CD14-positive monocyte (primary cell): ENCODE results near the gene GUCY2F. TPM values are rescaled to one million over a fixed set of nuclear protein-coding genes. Genes with fewer than 3 reads are reported as not detected.
A peak's percentile ranks its signal among the peaks of the same experiment; 100 is the strongest.

Experiments used
- DNase-seq, 3 donors: peaks; one replicate each; pipeline ENCODE4 v3.0.0-alpha.2; 2011 to 2022
- H2AFZ ChIP-seq: 2 replicates; pipeline ENCODE4 v1.6.0; 2012; ENCODE audit warnings: mild to moderate bottlenecking, low read depth, low read length, inconsistent platforms; ENCODE audit not compliant: insufficient read depth, poor library complexity, severe bottlenecking
- H3K27ac ChIP-seq, 2 donors: 1 replicate in 1 of 2; 2 replicates in 1 of 2; pipeline ENCODE4 v1.5.1; 2012 to 2013; ENCODE audit warnings: low read length in 2 of 2, control low read depth in 1 of 2, inconsistent platforms in 1 of 2, low read depth in 1 of 2, mild to moderate bottlenecking in 1 of 2
- H3K27me3 ChIP-seq, 2 donors: one replicate each; pipeline versions ENCODE4 v1.6.0 to v1.6.1; 2011 to 2013; ENCODE audit warnings: low read length in 2 of 2; ENCODE audit not compliant: control insufficient read depth in 2 of 2, insufficient read depth in 2 of 2
- H3K36me3 ChIP-seq, 2 donors: replicated peaks in 1 of 2; 1 replicate in 1 of 2; 2 replicates in 1 of 2; pipeline versions ENCODE4 v1.5.1 to v1.6.1; 2012 to 2013; ENCODE audit warnings: low read length in 2 of 2, control low read depth in 1 of 2, inconsistent platforms in 1 of 2, mild to moderate bottlenecking in 1 of 2; ENCODE audit not compliant: insufficient read depth in 2 of 2, control insufficient read depth in 1 of 2
- H3K4me1 ChIP-seq, 2 donors: 1 replicate in 1 of 2; 2 replicates in 1 of 2; pipeline versions ENCODE4 v1.5.1 to v1.6.1; 2012 to 2013; ENCODE audit warnings: low read length in 2 of 2, control low read depth in 1 of 2, inconsistent platforms in 1 of 2, mild to moderate bottlenecking in 1 of 2, moderate library complexity in 1 of 2; ENCODE audit not compliant: insufficient read depth in 2 of 2, control insufficient read depth in 1 of 2
- H3K4me2 ChIP-seq: replicated peaks from 2 replicates; pipeline ENCODE3; 2012; ENCODE audit warnings: low read length, moderate library complexity, mild to moderate bottlenecking; ENCODE audit not compliant: poor library complexity, severe bottlenecking; ENCODE audit errors: extremely low read depth
- H3K4me3 ChIP-seq, 3 experiments: fragments of 200-600 bp in 1 of 3; sonication (generic) in 1 of 3; replicated peaks in 1 of 3; 1 replicate in 2 of 3; 2 replicates in 1 of 3; pipeline ENCODE4 v1.5.1; 2011 to 2013; ENCODE audit warnings: low read length in 3 of 3, mild to moderate bottlenecking in 3 of 3, control low read depth in 2 of 3, low read depth in 2 of 3, inconsistent platforms in 1 of 3, moderate library complexity in 1 of 3
- H3K79me2 ChIP-seq: 2 replicates; pipeline ENCODE4 v1.6.0; 2012; ENCODE audit warnings: mild to moderate bottlenecking, control low read depth, inconsistent platforms, low read length, moderate library complexity; ENCODE audit not compliant: insufficient read depth
- H3K9ac ChIP-seq: 2 replicates; pipeline ENCODE4 v1.6.0; 2017; ENCODE audit warnings: low read length, mild to moderate bottlenecking; ENCODE audit not compliant: insufficient read depth, poor library complexity, severe bottlenecking
- H3K9me3 ChIP-seq, 2 donors: replicated peaks in 1 of 2; 1 replicate in 1 of 2; 2 replicates in 1 of 2; pipeline versions ENCODE4 v1.5.1 to v1.6.1; 2012 to 2013; ENCODE audit warnings: low read length in 2 of 2, control low read depth in 1 of 2; ENCODE audit not compliant: control insufficient read depth in 1 of 2, insufficient read depth in 1 of 2
- H4K20me1 ChIP-seq: 2 replicates; pipeline ENCODE4 v1.6.0; 2012; ENCODE audit warnings: mild to moderate bottlenecking, low read length, control low read depth, moderate library complexity; ENCODE audit not compliant: insufficient read depth
- H3K27ac Mint-ChIP-seq, 7 donors: one replicate each; pipeline ENCODE4 v1.8.0; 2020; ENCODE audit warnings: mild to moderate bottlenecking in 7 of 7, mixed read lengths in 7 of 7, moderate library complexity in 6 of 7, inconsistent platforms in 2 of 7
- H3K27me3 Mint-ChIP-seq, 3 donors: one replicate each; pipeline ENCODE4 v1.8.0; 2021 to 2022; ENCODE audit warnings: low read depth in 3 of 3, mild to moderate bottlenecking in 3 of 3, mixed read lengths in 3 of 3, moderate library complexity in 3 of 3, inconsistent platforms in 1 of 3
- H3K36me3 Mint-ChIP-seq, 2 donors: one replicate each; pipeline ENCODE4 v1.8.0; 2020; ENCODE audit warnings: mixed read lengths in 2 of 2, inconsistent platforms in 1 of 2, mild to moderate bottlenecking in 1 of 2
- H3K4me1 Mint-ChIP-seq: one replicate; pipeline ENCODE4 v1.8.0; 2020; ENCODE audit warnings: mild to moderate bottlenecking, mixed read lengths
- H3K4me3 Mint-ChIP-seq, 2 donors: one replicate each; pipeline ENCODE4 v1.8.0; 2020; ENCODE audit warnings: mild to moderate bottlenecking in 2 of 2, mixed read lengths in 2 of 2, moderate library complexity in 1 of 2
- H3K9me3 Mint-ChIP-seq, 7 donors: one replicate each; pipeline ENCODE4 v1.8.0; 2020 to 2022; ENCODE audit warnings: mixed read lengths in 7 of 7, mild to moderate bottlenecking in 6 of 7, moderate library complexity in 6 of 7, inconsistent platforms in 2 of 7
- WGBS: methylation state at CpG from one replicate; pipeline ENCODE4 v1.1.5; 2013; ENCODE audit warnings: missing lambda C conversion rate; ENCODE audit not compliant: insufficient coverage; 5-methylcytosine and 5-hydroxymethylcytosine counted together
- intact Hi-C, 2 donors: fragments of 100-400 bp; cut with micrococcal nuclease; formaldehyde crosslinking; loops; one replicate each; pipeline versions ENCODE4 v1.15.0 to v1.15.1; 2023
- polyA plus RNA-seq, 3 donors: library from polyadenylated mRNA; depleted of rRNA in 1 of 3; unstranded in 2 of 3; stranded (reverse) in 1 of 3; fragments of 300-500 nt in 2 of 3; fragments of >200 nt in 1 of 3; fragmentation: Illumina TruSeq in 2 of 3; gene quantifications; 1 replicate in 2 of 3; 2 replicates in 1 of 3; pipeline ENCODE4 v1.2.3, GENCODE V29; 2012 to 2021
- TF ChIP-seq, protein P1 (sequence below): fragments of 200-600 bp; IDR thresholded peaks from one replicate; pipeline ENCODE4 v1.8.0; 2022; ENCODE audit warnings: antibody characterized with exemption, mild to moderate bottlenecking

Gene GUCY2F
- polyA plus RNA-seq, 3 donors = not detected

DNA sequence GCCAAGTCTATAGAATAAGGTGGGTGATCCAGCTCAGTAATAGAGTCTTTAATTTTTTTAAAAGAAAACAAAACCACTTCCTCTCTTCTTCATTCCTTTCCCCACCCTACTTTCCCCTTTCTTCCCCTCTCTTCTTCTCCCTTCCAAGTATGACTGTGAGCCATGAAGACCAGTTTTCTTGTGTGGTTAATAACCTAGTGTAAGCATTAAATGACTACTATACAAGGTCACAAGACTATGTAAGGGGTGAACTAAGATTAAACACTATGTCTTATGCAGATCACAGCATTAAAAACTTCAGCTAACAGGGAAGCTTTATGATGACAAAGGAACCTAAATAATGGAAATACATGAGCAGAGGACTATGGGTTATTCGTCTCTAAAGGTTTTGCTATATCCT lies 135.4 kb downstream of the GUCY2F start:
- no CpG with 5 or more reads among the region's 1 CpG for WGBS
- H3K9me3 Mint-ChIP-seq = peaks cover 0 to 6% (median 0%) of the 10 kb centered on the region in 7 donors

GRCh38 chrX:109345856-109346255 lies 136.0 kb downstream of the GUCY2F start:
- Histone ChIP-seq H3K4me3 (no peak overlapping the region), H3K36me3 (no peaks in the 10 kb centered on the region), H3K4me2 (no peak overlapping the region), H2AFZ (no peak overlapping the region), H3K9ac (no peak overlapping the region), H3K27ac (no peak overlapping the region), H3K4me1 (peaks cover 44 to 53% of the 10 kb centered on the region in 2 donors), H3K9me3 (no peaks in the 10 kb centered on the region), H4K20me1 (no peaks in the 10 kb centered on the region), H3K79me2 (no peaks in the 10 kb centered on the region), H3K27me3 (no peaks in the 10 kb centered on the region)
- intact Hi-C loops = no loop called here
- H3K27ac Mint-ChIP-seq = no peak overlapping the region
- H3K9me3 Mint-ChIP-seq = peaks cover 0 to 9% (median 0%) of the 10 kb centered on the region in 7 donors
- no peak overlapping the region for H3K4me3 Mint-ChIP-seq
- no peaks in the 10 kb centered on the region for H3K36me3 Mint-ChIP-seq
- H3K27me3 Mint-ChIP-seq = peaks cover 0 to 3% (median 0%) of the 10 kb centered on the region in 3 donors
- no peak for DNase-seq
- TF ChIP-seq, protein P1, sequence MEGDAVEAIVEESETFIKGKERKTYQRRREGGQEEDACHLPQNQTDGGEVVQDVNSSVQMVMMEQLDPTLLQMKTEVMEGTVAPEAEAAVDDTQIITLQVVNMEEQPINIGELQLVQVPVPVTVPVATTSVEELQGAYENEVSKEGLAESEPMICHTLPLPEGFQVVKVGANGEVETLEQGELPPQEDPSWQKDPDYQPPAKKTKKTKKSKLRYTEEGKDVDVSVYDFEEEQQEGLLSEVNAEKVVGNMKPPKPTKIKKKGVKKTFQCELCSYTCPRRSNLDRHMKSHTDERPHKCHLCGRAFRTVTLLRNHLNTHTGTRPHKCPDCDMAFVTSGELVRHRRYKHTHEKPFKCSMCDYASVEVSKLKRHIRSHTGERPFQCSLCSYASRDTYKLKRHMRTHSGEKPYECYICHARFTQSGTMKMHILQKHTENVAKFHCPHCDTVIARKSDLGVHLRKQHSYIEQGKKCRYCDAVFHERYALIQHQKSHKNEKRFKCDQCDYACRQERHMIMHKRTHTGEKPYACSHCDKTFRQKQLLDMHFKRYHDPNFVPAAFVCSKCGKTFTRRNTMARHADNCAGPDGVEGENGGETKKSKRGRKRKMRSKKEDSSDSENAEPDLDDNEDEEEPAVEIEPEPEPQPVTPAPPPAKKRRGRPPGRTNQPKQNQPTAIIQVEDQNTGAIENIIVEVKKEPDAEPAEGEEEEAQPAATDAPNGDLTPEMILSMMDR = no peak
- H3K4me1 Mint-ChIP-seq = peaks cover 54% of the 10 kb centered on the region

More for the DNA sequence above, 135.4 kb downstream of the GUCY2F start:
- H3K36me3 Mint-ChIP-seq = no peaks in the 10 kb centered on the region
- H3K4me1 Mint-ChIP-seq = peaks cover 60% of the 10 kb centered on the region
- no peaks in the 10 kb centered on the region for H4K20me1 ChIP-seq
- TF ChIP-seq, protein P1 = no peak
- H3K4me3 ChIP-seq = no peak overlapping the region
- DNase-seq = no peak
- H2AFZ ChIP-seq = no peak overlapping the region
- no peak overlapping the region for H3K4me3 Mint-ChIP-seq
- intact Hi-C loops = no loop called here
- no peaks in the 10 kb centered on the region for H3K79me2 ChIP-seq
- H3K36me3 ChIP-seq = no peaks in the 10 kb centered on the region
- H3K27me3 ChIP-seq = no peaks in the 10 kb centered on the region
- no peak overlapping the region for H3K9ac ChIP-seq
- peak overlapping the region in 1 of 2 donors; percentile 59 for H3K27ac ChIP-seq
- peak overlapping the region in 4 of 7 donors; percentile 15 to 62 (median 31) for H3K27ac Mint-ChIP-seq
- no peaks in the 10 kb centered on the region for H3K27me3 Mint-ChIP-seq
- H3K4me2 ChIP-seq = no peak overlapping the region
- peaks cover 51 to 59% of the 10 kb centered on the region in 2 donors for H3K4me1 ChIP-seq
- no peaks in the 10 kb centered on the region for H3K9me3 ChIP-seq
